ENCODE results near the gene ELL2. TPM values are rescaled to one million over a fixed set of nuclear protein-coding genes. Genes with fewer than 3 reads are reported as not detected.

The ELL2 gene
- total RNA-seq, 3 donors from 2014 or later (not counting 1 experiment from before 2014, with no cell fraction given): 52.8 to 78.2 (median 69.4) TPM

- intact Hi-C loops (cut with micrococcal nuclease): loop anchor here (5.0 kb wide), 4 partner anchors 57 to 973 kb away; partner anchors contain the start of gene LNPEP
- Mint-ChIP-seq H3K4me3 (peak overlapping the region; percentile 29), H3K36me3 (no peaks in the 10 kb centered on the region), H3K27ac (peak overlapping the region in 1 of 2 donors; percentile 99), H3K27me3 (ENCODE audit: low read depth in 2 of 2) (peaks cover 14 to 17% of the 10 kb centered on the region in 2 donors), H3K9me3 (no peaks in the 10 kb centered on the region), H3K4me1 (peaks cover 31 to 32% of the 10 kb centered on the region in 2 donors)
- H3K9me3 ChIP-seq (ENCODE audit: control insufficient read depth, insufficient read depth, low read length): no peaks in the 10 kb centered on the region
- ATAC-seq: no peak
- H3K27ac ChIP-seq (ENCODE audit: low read length): no peak overlapping the region
- no peak overlapping the region for H3K4me3 ChIP-seq (ENCODE audit: low read length)
- 91% methylated on average over 2 of the region's 8 CpGs for WGBS (ENCODE audit: insufficient coverage)
- no peaks in the 10 kb centered on the region for H3K27me3 ChIP-seq (ENCODE audit: control insufficient read depth, insufficient read depth, low read length)
- TF ChIP-seq CTCF (IDR thresholded peaks at IDR 0.05): no peak
- H3K4me1 ChIP-seq (ENCODE audit: control insufficient read depth, insufficient read depth, low read length): peaks cover 30% of the 10 kb centered on the region
- H3K36me3 ChIP-seq (ENCODE audit: control insufficient read depth, insufficient read depth, low read length): no peaks in the 10 kb centered on the region
- peak in 1 of 2 donors; percentile 10 for DNase-seq
Observed at GRCh38 chr5:95963650-95964410, 2.2 kb upstream of the ELL2 start.

DNA sequence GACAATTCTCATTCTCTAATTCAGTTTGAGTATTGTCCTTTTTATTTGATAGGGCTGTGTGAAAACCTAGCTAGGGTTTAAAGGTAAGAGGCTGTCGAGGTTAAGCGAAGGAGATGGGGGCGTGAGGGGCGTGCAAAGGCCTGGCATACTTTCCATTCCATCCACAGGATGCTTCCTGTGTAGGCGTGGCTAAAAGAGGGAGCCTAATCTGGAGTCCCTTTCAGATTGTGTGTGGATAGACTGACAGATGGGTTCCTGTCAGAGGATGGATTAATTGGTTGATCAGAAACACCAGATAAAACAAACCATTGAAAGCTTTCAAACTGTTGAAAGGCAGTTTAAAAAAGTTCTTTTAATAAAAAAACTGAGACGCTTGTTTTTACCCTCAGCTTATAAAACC, 1.1 kb upstream of the ELL2 start:
- H3K27me3 Mint-ChIP-seq (ENCODE audit: low read depth in 2 of 2): peaks cover 14 to 17% of the 10 kb centered on the region in 2 donors
- ATAC-seq (no peak), DNase-seq (peak in 1 of 2 donors; percentile 35)
- TF ChIP-seq CTCF (IDR thresholded peaks at IDR 0.05): no peak
- intact Hi-C loops (cut with micrococcal nuclease): loop anchor here (1.0 to 5.0 kb wide), 5 partner anchors 11 to 975 kb away; partner anchors contain the start of gene LNPEP
- Histone ChIP-seq H3K4me3 (ENCODE audit: low read length) (no peak overlapping the region), H3K4me1 (ENCODE audit: control insufficient read depth, insufficient read depth, low read length) (peaks cover 30% of the 10 kb centered on the region), H3K27ac (ENCODE audit: low read length) (peak overlapping the region; percentile 75), H3K9me3 (ENCODE audit: control insufficient read depth, insufficient read depth, low read length) (no peaks in the 10 kb centered on the region), H3K27me3 (ENCODE audit: control insufficient read depth, insufficient read depth, low read length) (no peaks in the 10 kb centered on the region), H3K36me3 (ENCODE audit: control insufficient read depth, insufficient read depth, low read length) (no peaks in the 10 kb centered on the region)
- H3K9me3 Mint-ChIP-seq: no peaks in the 10 kb centered on the region
- peak overlapping the region; percentile 95 for H3K4me3 Mint-ChIP-seq
- peaks cover 31 to 32% of the 10 kb centered on the region in 2 donors for H3K4me1 Mint-ChIP-seq
- 81% methylated on average over 5 of the region's 6 CpGs for WGBS (ENCODE audit: insufficient coverage)
- no peaks in the 10 kb centered on the region for H3K36me3 Mint-ChIP-seq
- H3K27ac Mint-ChIP-seq: peak overlapping the region; percentile 99

DNA sequence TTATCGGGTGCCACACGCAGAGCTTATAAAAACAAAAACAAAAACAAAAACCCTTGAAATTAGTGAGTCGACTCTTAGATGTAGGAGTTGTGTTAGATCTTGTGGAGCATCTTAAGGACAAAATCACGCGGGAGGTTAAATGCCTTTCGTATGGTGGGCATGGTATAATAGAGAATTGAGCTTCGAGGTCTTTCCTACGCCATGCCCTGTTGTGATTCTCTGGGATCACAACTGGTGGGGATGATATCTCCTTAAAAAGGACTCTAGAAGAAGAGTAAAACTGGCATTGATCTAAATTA, 773 bp upstream of the ELL2 start:
- H3K27me3 ChIP-seq (ENCODE audit: control insufficient read depth, insufficient read depth, low read length): no peaks in the 10 kb centered on the region
- no peaks in the 10 kb centered on the region for H3K9me3 Mint-ChIP-seq
- intact Hi-C loops (cut with micrococcal nuclease): loop anchor here (1.0 to 5.0 kb wide), 5 partner anchors 11 to 975 kb away; partner anchors contain the start of gene LNPEP
- peak overlapping the region; percentile 99 for H3K27ac Mint-ChIP-seq
- H3K9me3 ChIP-seq (ENCODE audit: control insufficient read depth, insufficient read depth, low read length): no peaks in the 10 kb centered on the region
- no peak for DNase-seq
- peak overlapping the region; percentile 75 for H3K27ac ChIP-seq (ENCODE audit: low read length)
- H3K4me3 Mint-ChIP-seq: peak overlapping the region; percentile 95
- no peak for TF ChIP-seq CTCF (IDR thresholded peaks at IDR 0.05)
- ATAC-seq: no peak
- peaks cover 31 to 32% of the 10 kb centered on the region in 2 donors for H3K4me1 Mint-ChIP-seq
- no peaks in the 10 kb centered on the region for H3K36me3 ChIP-seq (ENCODE audit: control insufficient read depth, insufficient read depth, low read length)
- 76% methylated on average over 6 of the region's 8 CpGs for WGBS (ENCODE audit: insufficient coverage)
- H3K27me3 Mint-ChIP-seq (ENCODE audit: low read depth in 2 of 2): peaks cover 14 to 17% of the 10 kb centered on the region in 2 donors
- peaks cover 30% of the 10 kb centered on the region for H3K4me1 ChIP-seq (ENCODE audit: control insufficient read depth, insufficient read depth, low read length)
- H3K4me3 ChIP-seq (ENCODE audit: low read length): peak overlapping the region; percentile 81
- no peaks in the 10 kb centered on the region for H3K36me3 Mint-ChIP-seq

All from natural killer cell (primary cell).